ENCODE measurements around the gene MED13L.

Gene MED13L

DNA sequence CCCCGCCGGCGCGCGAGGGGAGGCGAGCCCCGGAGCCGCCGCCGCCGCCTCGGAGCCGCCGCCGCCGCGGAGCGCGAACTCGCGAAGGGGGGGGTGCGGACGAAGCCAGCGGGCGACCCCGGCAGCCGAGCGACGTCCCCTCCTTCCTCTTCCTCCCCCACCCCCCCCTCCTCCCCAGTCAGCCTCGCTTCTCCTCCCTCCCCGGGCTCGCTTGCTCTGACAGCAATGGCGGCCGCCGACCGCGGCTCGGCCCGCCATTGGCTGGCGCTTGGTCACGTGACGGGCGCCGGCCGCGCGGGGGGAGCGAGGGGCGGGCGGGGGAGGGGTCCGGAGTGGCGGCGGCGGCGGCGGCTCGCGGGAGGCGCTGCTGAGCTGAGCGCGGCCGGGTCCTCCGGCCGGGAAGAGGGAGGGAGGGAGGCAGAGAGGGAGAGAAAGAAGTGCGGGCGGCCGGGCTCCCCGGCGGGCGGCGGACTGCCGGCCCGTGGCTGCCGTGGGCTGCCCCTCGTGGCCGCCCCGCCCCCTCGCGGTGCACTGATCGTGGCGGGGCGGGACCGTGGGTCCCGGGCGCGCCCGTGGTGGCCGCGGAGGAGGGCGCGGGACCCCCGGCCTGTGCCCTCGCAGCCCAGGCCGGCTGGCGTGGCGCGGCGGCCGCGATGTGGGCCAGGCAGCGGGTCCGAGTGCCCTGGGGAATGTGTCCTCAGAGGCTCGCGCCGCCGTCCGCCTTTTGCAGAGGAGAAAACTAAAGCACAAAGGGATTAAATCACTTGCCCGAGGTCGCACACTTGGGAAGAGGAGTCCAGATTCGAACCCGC lies at the start of gene MED13L:
MED13L (minus strand) TSS at position 227 of the 812 bp plus-strand sequence. CDS start 562 bp downstream, outside the sequence.
- DNase-seq (ENCODE audit: low read depth, low spot score): no peak

DNA sequence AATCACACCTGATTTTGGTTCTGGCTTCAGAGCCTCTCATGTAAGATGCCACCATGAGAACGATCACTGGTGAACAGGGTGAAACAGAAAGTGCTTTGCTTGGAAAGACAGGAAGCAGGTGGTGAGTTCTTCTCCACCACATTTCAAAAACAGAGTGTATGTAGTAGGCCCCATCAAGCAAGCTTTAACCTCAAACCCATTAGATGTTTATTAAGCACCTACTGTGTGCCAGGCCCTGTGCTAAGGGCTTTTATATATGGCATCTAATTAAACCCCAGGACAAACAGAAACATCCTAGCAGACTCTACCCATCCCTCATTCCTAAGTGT lies 47.8 kb upstream of the MED13L start:
- no peak for DNase-seq (ENCODE audit: low read depth, low spot score)

DNA sequence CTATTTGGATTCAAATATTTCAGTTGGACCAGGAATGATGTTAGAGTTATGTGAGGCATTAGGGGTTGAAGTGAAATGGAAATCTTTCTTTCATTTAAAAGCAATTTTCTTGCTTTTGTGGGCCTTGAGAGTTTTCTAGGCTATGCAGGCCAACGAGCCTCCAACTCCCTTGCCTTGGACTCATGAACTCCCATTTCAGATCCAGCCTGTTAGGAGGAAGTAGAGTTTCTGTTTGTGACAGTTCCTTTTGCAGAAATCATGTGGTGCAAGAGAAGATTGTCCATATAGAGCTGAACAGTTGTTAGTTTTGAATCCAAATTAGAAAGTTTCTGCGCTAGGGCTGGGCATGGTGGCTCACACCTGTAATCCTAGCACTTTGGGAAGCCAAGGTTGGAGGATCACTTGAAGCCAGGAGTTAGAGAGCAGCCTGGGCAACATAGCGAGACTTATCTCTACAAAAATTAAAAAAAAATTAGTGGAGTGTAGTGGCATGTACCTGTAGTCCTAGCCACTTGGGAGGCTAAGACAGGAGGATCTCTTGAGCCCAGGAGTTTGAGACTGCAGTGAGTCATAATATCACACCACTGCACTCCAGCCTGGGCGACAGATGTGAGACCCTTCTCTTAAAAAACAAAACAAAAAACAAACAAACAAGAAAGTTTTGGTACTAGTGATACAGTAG lies 47.3 kb upstream of the MED13L start:
- DNase-seq (ENCODE audit: low read depth, low spot score): no peak

DNA sequence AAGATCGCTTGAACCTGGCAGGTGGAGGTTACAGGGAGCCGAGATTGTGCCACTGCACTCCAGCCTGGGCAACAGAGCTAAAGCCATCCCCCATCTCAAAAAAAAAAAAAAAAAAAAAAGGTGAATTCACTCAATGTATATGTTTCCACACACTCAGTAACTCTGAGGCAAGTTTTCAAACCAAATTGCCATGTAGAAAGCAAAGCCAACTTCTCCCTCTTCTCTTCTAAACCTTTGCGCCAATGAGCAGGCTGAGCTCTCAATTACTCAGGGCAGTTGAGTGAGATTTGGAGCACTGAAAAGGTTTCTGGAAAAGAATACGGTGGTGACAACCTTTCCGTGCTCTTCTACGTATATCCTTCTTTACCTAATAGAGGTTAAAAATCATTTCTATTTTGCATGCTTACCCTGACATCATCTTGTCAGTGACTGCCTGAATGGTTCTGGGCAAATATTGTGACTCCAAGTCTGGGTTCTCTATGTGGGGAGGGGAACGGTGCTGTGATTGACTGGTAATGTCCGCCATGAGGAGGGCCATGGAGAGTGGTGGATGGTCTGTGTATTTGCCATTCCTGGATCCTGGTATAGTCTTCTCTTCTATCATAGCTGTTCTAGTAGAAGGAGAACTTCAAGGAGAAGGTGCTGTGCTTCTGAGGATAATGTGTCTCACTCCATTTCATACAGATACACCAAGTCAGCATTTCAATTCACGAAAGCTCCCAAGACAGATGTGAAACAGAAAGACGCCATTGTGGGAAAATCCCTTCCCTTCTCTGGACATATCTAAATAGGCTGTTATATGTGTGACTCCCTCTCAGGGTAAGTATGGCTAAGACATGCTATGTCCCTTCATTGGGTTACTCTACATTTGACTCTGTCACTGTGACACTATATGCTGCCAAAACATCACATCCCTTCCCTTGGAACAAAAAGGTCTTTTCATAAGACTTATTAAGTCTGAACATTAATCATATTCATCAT lies 46.2 kb upstream of the MED13L start:
- no peak for DNase-seq (ENCODE audit: low read depth, low spot score)

DNA sequence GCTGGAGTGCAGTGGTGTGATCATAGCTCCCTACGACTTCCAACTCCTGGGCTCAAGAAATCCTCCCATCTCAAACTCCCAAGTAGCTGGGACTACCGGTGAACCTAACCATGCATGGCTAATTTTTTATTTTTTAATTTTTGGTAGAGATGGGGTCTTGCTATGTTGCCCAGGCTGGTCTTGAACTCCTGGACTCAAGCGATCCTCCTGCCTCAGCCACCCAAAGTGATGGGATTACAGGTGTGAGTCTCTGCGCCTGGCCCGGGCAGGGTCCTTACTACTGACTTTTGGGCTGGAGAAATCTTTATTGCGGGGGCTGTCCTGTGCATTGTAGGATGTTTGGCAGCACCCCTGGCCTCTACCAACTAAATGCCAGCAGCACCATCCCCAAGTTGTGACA lies 44.4 kb upstream of the MED13L start:
- DNase-seq (ENCODE audit: low read depth, low spot score): no peak

DNA sequence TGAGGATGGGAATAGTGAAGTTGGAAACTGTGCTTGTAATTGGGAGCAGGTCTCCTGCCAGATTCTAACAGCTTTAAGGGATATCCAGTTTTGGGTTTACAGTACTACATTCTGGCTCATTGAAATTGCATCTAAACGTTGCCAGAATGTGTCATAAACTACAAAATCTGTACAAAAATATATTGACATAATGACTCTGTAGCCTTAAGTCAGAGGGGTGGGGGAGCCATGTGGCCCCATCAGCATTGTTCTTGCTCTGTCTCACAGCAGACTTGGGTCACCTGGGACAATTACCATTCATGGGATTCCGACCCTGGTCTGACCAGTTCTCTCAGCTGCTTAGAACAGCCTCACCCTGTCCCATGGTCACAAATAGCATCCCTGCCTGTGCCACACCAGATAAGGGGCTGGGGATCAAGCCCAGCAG lies 43.3 kb upstream of the MED13L start:
- DNase-seq (ENCODE audit: low read depth, low spot score): no peak

DNA sequence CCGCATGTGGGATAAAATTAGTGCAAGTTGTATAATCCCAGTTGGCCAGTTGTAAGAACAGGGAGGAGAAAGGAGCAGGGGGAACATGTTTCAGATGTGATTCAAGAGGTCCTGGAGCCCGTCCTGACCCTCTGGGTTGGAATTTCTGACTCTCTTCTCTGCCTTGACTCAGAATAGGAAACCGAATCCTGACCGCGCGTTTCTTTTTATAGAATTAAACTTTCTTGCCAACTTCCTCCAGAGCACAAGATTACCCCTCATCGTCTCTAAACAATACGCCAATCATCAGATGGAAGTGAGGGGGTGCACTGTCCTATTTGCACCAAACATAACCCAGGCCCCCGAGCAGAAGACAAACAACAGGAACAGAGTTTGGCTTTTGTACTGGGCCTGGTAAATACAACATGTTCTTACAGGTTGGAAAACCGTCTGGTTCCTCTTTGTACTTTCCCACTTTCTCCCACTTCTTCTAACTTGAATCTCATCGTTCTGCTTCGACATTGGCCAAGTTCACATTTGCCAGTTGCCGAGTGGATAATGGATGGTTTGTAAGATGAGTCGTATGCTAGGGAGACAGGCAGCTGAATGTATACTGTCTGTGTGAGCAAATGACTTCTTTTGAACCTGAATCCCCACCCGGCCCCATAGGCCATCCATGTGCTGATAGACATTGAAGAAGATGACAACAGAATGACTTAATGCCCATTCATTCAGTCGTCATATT lies 42.6 kb upstream of the MED13L start:
- DNase-seq (ENCODE audit: low read depth, low spot score): no peak

DNA sequence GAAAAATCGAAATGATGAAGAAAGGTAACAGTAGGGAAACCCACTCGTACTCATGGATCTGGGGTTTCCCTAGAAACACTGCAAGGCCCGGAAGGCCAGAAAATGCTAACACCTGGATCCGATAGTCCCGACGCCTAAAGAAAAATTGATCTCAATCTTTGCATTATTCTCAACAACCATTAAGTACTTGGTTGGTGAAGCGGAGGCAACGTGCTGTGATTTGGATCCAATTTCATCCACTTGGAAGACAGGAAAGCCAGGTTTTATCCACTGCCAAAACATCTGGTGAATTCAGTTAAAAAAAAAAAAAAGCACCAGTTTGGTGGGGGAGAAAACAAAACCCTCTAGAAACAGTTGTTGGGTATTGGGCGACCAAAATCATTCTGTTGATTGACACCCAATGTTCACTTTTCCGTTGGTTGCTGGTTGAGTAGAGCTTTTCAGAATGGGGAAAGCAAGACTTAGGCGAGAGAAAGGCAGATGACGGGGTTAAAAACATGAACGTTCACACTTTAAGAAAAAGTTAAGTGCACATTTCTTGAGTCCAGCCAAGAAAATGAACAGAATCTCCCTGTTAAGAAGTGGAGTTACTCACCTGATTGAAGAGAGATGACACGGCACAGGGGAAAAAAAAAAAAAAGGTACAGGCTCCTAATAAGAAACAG lies 41.9 kb upstream of the MED13L start:
- DNase-seq (ENCODE audit: low read depth, low spot score): no peak

DNA sequence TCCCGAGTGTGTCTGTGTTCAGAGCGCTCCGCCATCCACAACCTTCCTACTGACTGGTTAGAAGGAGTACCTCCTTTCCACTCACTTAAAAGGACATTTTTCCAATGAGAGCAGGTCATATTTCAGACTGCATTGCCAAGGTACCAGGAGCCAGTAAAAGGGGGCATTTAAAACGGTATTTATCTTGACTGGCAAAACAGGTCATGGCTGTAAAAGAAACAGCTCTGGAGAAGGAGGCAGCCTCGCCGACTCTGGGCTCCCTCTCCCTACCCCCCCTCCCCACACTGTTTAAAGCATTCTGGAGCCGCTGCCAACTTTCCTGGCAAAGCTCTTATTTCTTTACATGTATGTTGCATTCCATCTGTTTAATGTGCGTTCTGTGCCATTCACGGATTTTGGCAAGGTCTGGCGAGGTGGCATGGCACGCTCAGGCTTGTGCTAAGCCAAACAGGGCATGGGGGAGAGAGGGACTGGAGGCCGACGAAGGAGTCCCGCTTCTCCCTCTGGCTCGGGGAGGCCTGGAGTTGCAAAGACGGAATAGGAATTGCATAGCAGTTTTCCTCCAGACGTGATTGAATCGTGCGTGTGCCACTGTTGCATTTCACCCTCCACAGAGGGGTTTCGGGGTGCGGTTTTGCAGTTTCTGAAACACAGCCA lies 41.2 kb upstream of the MED13L start:
- no peak for DNase-seq (ENCODE audit: low read depth, low spot score)

DNA sequence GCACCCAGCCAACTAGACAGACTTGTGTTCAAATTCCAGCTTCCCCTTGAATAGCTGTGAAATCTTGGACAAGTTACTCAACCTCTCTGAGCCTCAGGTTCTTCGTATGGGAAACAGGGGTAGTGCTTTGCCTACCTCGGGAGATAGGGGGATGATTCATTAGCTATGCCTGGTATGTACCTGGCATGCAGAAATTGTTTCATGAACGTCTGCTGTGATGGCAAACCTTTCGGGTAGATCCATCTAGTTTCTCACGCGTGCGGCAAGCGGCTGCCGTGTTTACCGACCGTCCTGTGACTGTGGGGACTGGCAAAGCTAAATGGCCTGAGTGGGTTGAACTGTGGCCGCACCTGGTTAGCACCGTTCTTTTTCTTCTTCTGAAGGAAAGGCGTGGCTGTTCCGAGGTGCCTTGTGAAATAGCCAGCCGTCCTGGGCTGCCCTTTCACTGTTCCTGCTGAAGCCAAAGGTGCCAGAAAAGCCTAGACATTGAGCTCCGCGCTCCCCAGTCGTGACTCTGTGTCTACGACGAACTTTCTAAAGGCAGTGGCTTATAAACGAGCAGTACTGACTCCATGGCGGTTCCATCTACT lies 40.6 kb upstream of the MED13L start:
- no peak for DNase-seq (ENCODE audit: low read depth, low spot score)

DNA sequence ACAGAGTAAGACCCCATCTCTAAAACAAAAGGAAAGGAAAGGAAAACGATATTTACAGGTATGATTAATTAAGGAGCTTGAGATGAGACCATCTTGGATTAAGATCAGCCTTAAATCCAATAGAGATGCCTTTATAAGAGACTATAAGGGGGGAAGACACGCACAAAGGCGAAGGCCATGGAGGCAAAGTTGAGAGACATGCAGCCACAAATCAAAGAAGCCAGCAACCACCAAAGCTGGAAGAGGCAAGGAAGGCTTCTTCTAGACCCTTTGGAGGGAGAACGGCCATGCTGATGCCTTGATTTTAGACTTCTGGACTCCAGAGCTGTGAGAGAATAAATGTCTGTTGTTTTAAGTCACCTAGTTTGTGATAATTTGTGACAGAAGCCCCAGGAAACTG lies 39.6 kb upstream of the MED13L start:
- DNase-seq (ENCODE audit: low read depth, low spot score): no peak

DNA sequence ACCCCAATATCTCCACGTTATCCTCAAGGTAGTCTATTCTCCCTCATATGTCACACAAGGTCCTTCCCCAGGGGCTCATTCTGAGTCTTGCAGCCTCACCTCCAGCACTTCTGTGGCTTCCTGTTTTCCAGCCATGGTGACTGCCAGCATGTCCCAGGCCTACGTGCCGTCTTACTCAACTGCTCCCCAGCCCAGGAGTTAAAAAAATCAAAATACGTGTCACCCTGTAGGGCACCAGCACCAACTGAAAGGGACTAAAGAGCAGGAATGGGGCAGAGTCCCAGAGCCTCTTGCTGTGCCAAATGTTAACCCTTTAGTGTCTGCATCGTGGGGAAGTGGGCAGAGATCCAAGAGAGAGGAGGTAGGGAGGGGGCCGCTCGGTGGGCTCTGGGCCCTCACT lies 37.0 kb upstream of the MED13L start:
- DNase-seq (ENCODE audit: low read depth, low spot score): no peak

DNA sequence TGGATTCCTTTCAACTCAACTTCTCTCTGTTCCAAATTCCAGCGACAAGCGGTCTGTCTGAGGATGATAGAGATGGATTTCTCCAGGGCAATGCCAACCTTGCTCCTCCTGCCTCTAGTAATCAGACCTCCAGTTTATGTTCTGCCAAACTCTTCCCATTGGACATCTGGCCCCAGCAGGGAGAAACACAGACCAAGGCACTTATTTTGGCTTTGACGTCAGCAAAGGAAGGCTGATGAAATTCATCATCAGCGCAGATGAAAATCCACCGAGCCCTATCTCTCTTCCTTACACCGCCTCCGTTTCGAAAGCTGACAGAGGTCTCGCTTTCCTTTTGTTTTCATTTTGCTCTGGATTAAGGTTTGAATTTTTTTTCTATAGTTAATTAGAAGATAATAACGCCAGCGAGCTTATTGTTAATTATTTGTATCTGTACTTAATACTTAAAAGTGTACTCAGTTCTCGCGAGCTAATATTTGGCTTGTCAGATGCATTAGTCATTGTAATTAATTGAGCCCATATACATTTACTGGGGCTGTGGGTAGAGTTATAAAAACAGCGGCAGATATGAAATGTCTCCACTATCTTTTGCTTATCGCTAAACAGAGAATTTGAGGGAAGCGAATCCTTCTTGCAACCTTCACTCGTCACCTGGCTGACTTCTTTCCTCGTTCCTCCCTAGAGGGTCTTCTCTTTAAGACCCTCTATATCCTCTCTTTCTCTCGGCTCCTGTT lies 35.9 kb upstream of the MED13L start:
- no peak for DNase-seq (ENCODE audit: low read depth, low spot score)

DNA sequence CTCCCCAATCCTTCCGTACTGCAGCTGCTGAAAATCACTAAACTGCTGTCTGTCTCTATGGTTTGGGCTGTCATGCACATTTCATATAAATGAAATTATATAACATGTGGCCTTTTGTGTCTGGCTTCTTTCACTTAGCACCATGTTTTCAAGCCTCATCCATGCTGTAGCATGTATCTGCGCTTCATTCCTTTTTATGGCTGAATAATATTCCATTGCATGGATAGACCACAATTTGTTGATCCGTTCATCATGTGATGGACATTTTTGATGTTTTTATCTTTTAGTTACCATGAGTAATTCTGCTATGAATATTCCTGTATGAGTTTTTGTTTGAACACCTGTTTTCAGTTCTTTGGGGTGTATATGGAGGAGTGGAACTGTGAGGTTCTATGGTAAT lies 32.6 kb upstream of the MED13L start:
- no peak for DNase-seq (ENCODE audit: low read depth, low spot score)

DNA sequence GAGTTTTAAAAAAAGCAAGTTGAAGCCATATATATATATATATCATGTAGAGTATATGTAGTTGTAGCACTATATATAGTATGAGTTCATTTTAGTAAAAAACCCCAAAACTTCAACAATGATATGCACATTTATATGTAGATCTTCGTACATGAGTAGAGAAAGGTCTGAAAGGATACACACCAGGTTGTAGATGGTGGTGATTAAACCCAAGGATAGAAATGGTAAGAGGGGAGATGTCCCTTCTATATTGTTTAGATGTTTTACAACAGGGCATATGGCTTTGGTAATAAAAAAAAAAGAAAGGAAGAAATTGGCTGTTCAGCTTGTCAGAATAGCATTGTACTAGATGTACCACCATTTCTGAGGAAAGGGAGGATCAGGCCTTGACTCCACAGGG lies 31.9 kb upstream of the MED13L start:
- no peak for DNase-seq (ENCODE audit: low read depth, low spot score)

DNA sequence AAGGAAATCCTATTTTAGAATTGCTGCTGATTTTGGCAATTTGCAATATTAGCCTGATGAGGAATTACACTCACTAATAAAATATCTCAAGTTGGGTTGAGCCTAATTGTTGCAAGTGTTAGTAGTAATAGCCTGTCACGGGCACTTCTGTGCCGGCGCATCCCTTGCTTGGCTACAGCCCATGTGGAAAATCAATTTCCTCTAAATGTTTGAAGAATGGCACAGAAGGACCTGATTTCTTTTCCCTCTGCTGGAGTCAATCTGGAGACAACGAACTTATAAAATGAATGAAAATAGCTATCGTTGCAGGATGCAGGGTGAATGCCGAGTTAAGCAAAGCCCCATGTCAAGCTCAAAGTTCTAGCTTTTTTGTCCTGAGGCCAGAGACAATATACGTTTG lies 31.2 kb upstream of the MED13L start:
- DNase-seq (ENCODE audit: low read depth, low spot score): no peak

DNA sequence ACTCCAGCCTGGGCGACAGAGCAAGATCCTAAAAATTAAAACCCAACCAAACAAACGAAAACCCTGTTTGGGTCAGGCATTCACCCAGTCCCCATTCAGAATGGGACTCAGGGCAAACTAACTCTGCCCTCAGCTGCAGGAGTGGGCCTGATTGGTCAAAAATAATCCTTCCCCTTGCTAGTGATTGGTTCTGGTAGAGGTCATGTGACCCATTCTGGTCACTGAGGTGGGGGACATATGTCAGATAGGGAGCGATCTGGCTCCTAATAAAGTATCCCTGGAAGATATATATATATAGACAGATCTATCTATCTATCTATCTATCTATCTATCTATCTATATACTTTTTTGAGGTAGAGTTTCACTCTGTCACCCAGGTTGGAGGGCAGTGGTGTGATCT lies 29.5 kb upstream of the MED13L start:
- no peak for DNase-seq (ENCODE audit: low read depth, low spot score)

DNA sequence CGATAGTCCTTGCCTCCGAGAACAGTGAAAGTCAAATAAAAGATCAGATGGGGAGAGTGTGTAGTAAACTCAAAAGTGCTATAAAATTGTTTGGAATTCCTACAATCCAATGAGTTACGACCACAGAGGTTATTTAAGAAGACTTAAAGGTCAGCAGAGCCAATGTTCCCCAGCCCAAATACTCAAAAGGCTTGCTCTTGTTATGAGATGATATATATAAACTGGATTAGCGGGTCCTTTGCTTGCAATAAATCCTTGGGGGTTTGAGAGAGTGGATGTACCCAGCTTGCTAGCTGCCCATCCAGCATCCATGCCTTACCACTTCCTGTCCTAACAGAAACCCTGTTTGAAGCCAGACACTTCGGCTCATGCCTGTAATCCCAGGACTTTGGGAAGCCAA lies 29.0 kb upstream of the MED13L start:
- DNase-seq (ENCODE audit: low read depth, low spot score): no peak

DNA sequence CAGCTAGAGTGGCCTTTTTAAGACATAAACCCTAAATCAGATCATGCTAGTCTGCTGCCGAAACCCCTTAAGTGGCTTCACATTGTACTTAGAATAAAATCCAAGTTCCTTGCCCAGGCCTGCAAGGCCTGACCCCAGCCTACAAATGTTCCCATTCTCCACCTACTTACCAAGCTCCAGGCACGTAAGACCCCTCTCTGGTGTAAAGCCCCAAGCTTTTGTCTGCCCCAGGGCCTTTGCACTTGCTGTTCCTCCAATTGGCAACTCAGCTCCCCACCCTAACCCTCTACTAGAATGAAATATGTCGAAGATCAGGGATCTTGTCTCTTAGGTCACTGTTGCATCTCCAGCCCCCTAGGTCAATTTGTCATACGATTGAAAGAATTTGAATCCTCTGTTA lies 27.1 kb upstream of the MED13L start:
- DNase-seq (ENCODE audit: low read depth, low spot score): no peak

All from iPS DF 19.7 (cell line).